SK-N-SH treated with all-trans-retinoic acid at 6 μM for 48 hours (cell line): Measurements from ENCODE around the gene KRT82.

Experiments
- ATAC-seq: fragments of 200-7000 bp; cut with Tn5 transposase; 3 replicates; pipeline ENCODE4 v1.9.1; 2020; ENCODE audit warnings: mild to moderate bottlenecking, moderate library complexity
- ARNTL ChIP-seq: fragments of 450-650 bp; formaldehyde crosslinking; IDR thresholded peaks from 2 replicates; pipeline ENCODE4 v1.5.0; 2020; ENCODE audit warnings: low read depth, mild to moderate bottlenecking, moderate library complexity, borderline replicate concordance
- BACH2 ChIP-seq: fragments of 250-450 bp; sonication (Bioruptor Pico); IDR thresholded peaks from 2 replicates; pipeline ENCODE4 v1.9.0; 2021; ENCODE audit warnings: mild to moderate bottlenecking, borderline replicate concordance
- CREB5 ChIP-seq: fragments of 250-450 bp; sonication (Bioruptor Pico); IDR thresholded peaks from 2 replicates; pipeline ENCODE4 v1.5.1; 2020; ENCODE audit warnings: low read depth, mild to moderate bottlenecking, moderate library complexity
- CSDC2 ChIP-seq: fragments of 250-450 bp; sonication (Bioruptor Pico); IDR thresholded peaks from 2 replicates; pipeline ENCODE4 v1.5.0; 2020; ENCODE audit warnings: mild to moderate bottlenecking, moderate library complexity
- CSRNP3 ChIP-seq: fragments of 250-450 bp; sonication (Bioruptor Pico); IDR thresholded peaks from 2 replicates; pipeline ENCODE4 v1.5.1; 2021; ENCODE audit warnings: mild to moderate bottlenecking, moderate library complexity
- ESRRG ChIP-seq: fragments of 250-450 bp; sonication (Bioruptor Pico); IDR thresholded peaks from 2 replicates; pipeline ENCODE4 v1.6.1; 2021; ENCODE audit warnings: mild to moderate bottlenecking
- GLIS3 ChIP-seq: fragments of 250-450 bp; sonication (Bioruptor Pico); IDR thresholded peaks from 2 replicates; pipeline ENCODE4 v1.5.0; 2020; ENCODE audit warnings: mild to moderate bottlenecking, moderate library complexity
- OSR1 ChIP-seq: fragments of 250-450 bp; sonication (Bioruptor Pico); IDR thresholded peaks from 2 replicates; pipeline ENCODE4 v1.8.0; 2022; ENCODE audit warnings: moderate library complexity, mild to moderate bottlenecking, inconsistent platforms
- PATZ1 ChIP-seq: fragments of 250-450 bp; sonication (Bioruptor Pico); IDR thresholded peaks from 2 replicates; pipeline ENCODE4 v1.8.0; 2020; ENCODE audit warnings: mild to moderate bottlenecking, moderate library complexity, borderline replicate concordance
- POU6F1 ChIP-seq: fragments of 250-450 bp; sonication (Bioruptor Pico); IDR thresholded peaks from 2 replicates; pipeline ENCODE4 v1.8.0; 2021; ENCODE audit warnings: low read depth, mild to moderate bottlenecking, moderate library complexity, borderline replicate concordance
- PPARA ChIP-seq: fragments of 250-450 bp; sonication (Bioruptor Pico); IDR thresholded peaks from 2 replicates; pipeline ENCODE4 v1.5.0; 2020; ENCODE audit warnings: mild to moderate bottlenecking, borderline replicate concordance
- RARB ChIP-seq: fragments of 250-450 bp; sonication (Bioruptor Pico); IDR thresholded peaks from 2 replicates; pipeline ENCODE4 v1.8.0; 2021; ENCODE audit warnings: mild to moderate bottlenecking, moderate library complexity
- SNAI2 ChIP-seq: fragments of 250-450 bp; sonication (Bioruptor Pico); IDR thresholded peaks from 2 replicates; pipeline ENCODE4 v1.5.0; 2020; ENCODE audit warnings: mild to moderate bottlenecking, moderate library complexity
- TCF4 ChIP-seq: fragments of 250-450 bp; sonication (Bioruptor Pico); IDR thresholded peaks from 2 replicates; pipeline ENCODE4 v1.8.0; 2021; ENCODE audit warnings: mild to moderate bottlenecking, moderate library complexity, borderline replicate concordance
- TOX ChIP-seq: fragments of 250-450 bp; sonication (Bioruptor Pico); IDR thresholded peaks from 2 replicates; pipeline ENCODE4 v1.8.0; 2021; ENCODE audit warnings: mild to moderate bottlenecking, moderate library complexity, borderline replicate concordance
- TSHZ2 ChIP-seq: fragments of 250-450 bp; sonication (Bioruptor Pico); IDR thresholded peaks from 2 replicates; pipeline ENCODE4 v1.5.0; 2020; ENCODE audit warnings: mild to moderate bottlenecking, moderate library complexity
- ZC3H10 ChIP-seq: fragments of 250-450 bp; sonication (Bioruptor Pico); IDR thresholded peaks from 2 replicates; pipeline ENCODE4 v1.5.1; 2021; ENCODE audit warnings: mild to moderate bottlenecking, moderate library complexity
- ZFP3 ChIP-seq: fragments of 250-450 bp; sonication (Bioruptor Pico); IDR thresholded peaks from 2 replicates; pipeline ENCODE4 v1.5.0; 2020; ENCODE audit warnings: mild to moderate bottlenecking, moderate library complexity
- ZFP30 ChIP-seq: fragments of 450-650 bp; formaldehyde crosslinking; IDR thresholded peaks from 2 replicates; pipeline ENCODE4 v1.5.0; 2022; ENCODE audit warnings: mild to moderate bottlenecking, moderate library complexity
- ZNF70 ChIP-seq: fragments of 450-650 bp; formaldehyde crosslinking; IDR thresholded peaks from 2 replicates; pipeline ENCODE4 v1.5.0; 2020; ENCODE audit warnings: mild to moderate bottlenecking, moderate library complexity
- ZNF8 ChIP-seq: fragments of 450-650 bp; formaldehyde crosslinking; IDR thresholded peaks from 2 replicates; pipeline ENCODE4 v1.5.0; 2020; ENCODE audit warnings: mild to moderate bottlenecking, moderate library complexity

The KRT82 gene

GRCh38 chr12:52438305-52439301 is 32.5 kb upstream of the KRT82 start:
- TF ChIP-seq BACH2 (no peak), ESRRG (no peak), ZNF8 (no peak), ZFP3 (no peak), ZFP30 (CRISPR knock-in tag) (no peak), POU6F1 (CRISPR knock-in tag) (no peak), ARNTL (CRISPR knock-in tag) (no peak), TOX (CRISPR knock-in tag) (no peak), PATZ1 (no peak), PPARA (no peak), TSHZ2 (CRISPR knock-in tag) (no peak), CREB5 (CRISPR knock-in tag) (no peak), RARB (CRISPR knock-in tag) (no peak), ZC3H10 (no peak), GLIS3 (CRISPR knock-in tag) (no peak), SNAI2 (CRISPR knock-in tag) (no peak)
- TF ChIP-seq, all 23 proteins: peak for 0
- ATAC-seq, result no peak

GRCh38 chr12:52437508-52437907 is 31.4 kb upstream of the KRT82 start:
- ATAC-seq, result no peak
- TF ChIP-seq CSDC2 (CRISPR knock-in tag) (no peak), ZNF70 (CRISPR knock-in tag) (no peak), POU6F1 (CRISPR knock-in tag) (no peak), GLIS3 (CRISPR knock-in tag) (no peak), BACH2 (no peak), ESRRG (no peak), PATZ1 (no peak), TCF4 (no peak), PPARA (no peak), TSHZ2 (CRISPR knock-in tag) (no peak), CSRNP3 (CRISPR knock-in tag) (no peak), ZNF8 (no peak), OSR1 (CRISPR knock-in tag) (no peak)
